Effector memory CD4-positive, alpha-beta T cell (primary cell): ENCODE measurements around the gene KCTD17.

Experiments used
- DNase-seq, 3 donors: peaks; one replicate each; pipeline ENCODE4 v3.0.0-alpha.2; 2020
- H3K27ac ChIP-seq: 2 replicates; pipeline ENCODE4 v1.7.0; 2013; ENCODE audit warnings: mild to moderate bottlenecking, low read length, moderate library complexity; ENCODE audit not compliant: insufficient read depth, poor library complexity, severe bottlenecking
- H3K27me3 ChIP-seq: replicated peaks from 2 replicates; pipeline ENCODE4 v1.7.0; 2013; ENCODE audit warnings: mild to moderate bottlenecking, low read length; ENCODE audit not compliant: insufficient read depth, control insufficient read depth, poor library complexity, severe bottlenecking
- H3K36me3 ChIP-seq: 2 replicates; pipeline ENCODE4 v1.7.0; 2013; ENCODE audit warnings: mild to moderate bottlenecking, low read length, moderate library complexity; ENCODE audit not compliant: control insufficient read depth, insufficient read depth
- H3K4me1 ChIP-seq: 2 replicates; pipeline ENCODE4 v1.7.0; 2013; ENCODE audit warnings: low read length, mild to moderate bottlenecking; ENCODE audit not compliant: control insufficient read depth, insufficient read depth, poor library complexity, severe bottlenecking
- H3K4me3 ChIP-seq: 2 replicates; pipeline ENCODE4 v1.7.0; 2013; ENCODE audit warnings: low read length, low read depth, mild to moderate bottlenecking; ENCODE audit not compliant: insufficient read depth, poor library complexity, severe bottlenecking
- H3K9me3 ChIP-seq: 2 replicates; pipeline ENCODE4 v1.7.0; 2013; ENCODE audit warnings: mild to moderate bottlenecking, low read length, moderate library complexity; ENCODE audit not compliant: control insufficient read depth

Gene KCTD17

GRCh38 chr22:37112084-37112728 is 60.7 kb downstream of the KCTD17 start:
- DNase-seq: no peak
- Histone ChIP-seq H3K27ac (no peak overlapping the region), H3K4me3 (no peak overlapping the region)

More at GRCh38 chr22:37112084-37112728, 60.7 kb downstream of the KCTD17 start:
- no peaks in the 10 kb centered on the region for H3K36me3 ChIP-seq
- no peaks in the 10 kb centered on the region for H3K9me3 ChIP-seq
- no peaks in the 10 kb centered on the region for H3K4me1 ChIP-seq
- no peaks in the 10 kb centered on the region for H3K27me3 ChIP-seq
